ENCODE data around the gene RAP1GAP2. TPM values are rescaled to one million over a fixed set of nuclear protein-coding genes. Genes with fewer than 3 reads are reported as not detected.

The RAP1GAP2 gene
- polyA plus RNA-seq, 1 of the 3 experiments (the other 2 are of a cell fraction): 22.0 TPM

GRCh38 chr17:2903193-2903974 is 107.1 kb downstream of the RAP1GAP2 start:
- Histone ChIP-seq H3F3A (replicated peaks; ENCODE audit: insufficient read depth) (no peaks in the 10 kb centered on the region), H3K27ac (ENCODE audit: low read depth in 2 of 2, low read length in 1 of 2) (peak overlapping the region in 1 of 2 experiments; percentile 97; a peak in 2 of 4 replicates), H4K20me1 (ENCODE audit: insufficient read depth) (peaks cover 10% of the 10 kb centered on the region; the same call in 1 of the 2 replicates), H3K9me3 (no peaks in the 10 kb centered on the region), H3K27me3 (ENCODE audit: insufficient read depth) (no peaks in the 10 kb centered on the region), H3K4me2 (no peak overlapping the region), H3K9me2 (no peaks in the 10 kb centered on the region), H3K79me2 (ENCODE audit: insufficient read depth) (peaks cover 42% of the 10 kb centered on the region; the same call in 1 of the 2 replicates), H3K4me3 (ENCODE audit: low read depth in 2 of 2, low read length in 1 of 2) (no peak overlapping the region), H3K4me1 (ENCODE audit: control insufficient read depth in 1 of 2, insufficient read depth in 2 of 2, low read depth in 1 of 2, low read length in 1 of 2) (peaks cover 0 to 80% of the 10 kb centered on the region in 2 experiments; a peak in 1 of 4 replicates), H3K9ac (no peak overlapping the region), H3K36me3 (replicated peaks in 1 of 2; ENCODE audit: control insufficient read depth in 1 of 2, insufficient read depth in 2 of 2, low read length in 1 of 2) (no peaks in the 10 kb centered on the region), H2AFZ (ENCODE audit: low read depth) (no peak overlapping the region)
- CTCF ChIA-PET: interaction anchor here (0.8 to 17.6 kb wide), 8 partner anchors 19 to 56 kb away, joined by 3 to 177 read pairs (median 6); no protein-coding TSS in a partner anchor
- POLR2A ChIA-PET: interaction anchor here (0.6 to 6.3 kb wide), 6 partner anchors 11 to 54 kb away, joined by 3 to 69 read pairs (median 5); no protein-coding TSS in a partner anchor
- DNase-seq: no peak
- TF ChIP-seq NFIC (IDR thresholded peaks at IDR 0.05; ENCODE audit: borderline replicate concordance) (no peak), ZBTB33 (IDR thresholded peaks at IDR 0.05; ENCODE audit: borderline replicate concordance, low read depth) (no peak), EP300 (IDR thresholded peaks at IDR 0.05; ENCODE audit: borderline replicate concordance in 1 of 2, low read depth in 1 of 2, low read length in 1 of 2) (no peak), PBX3 (IDR thresholded peaks at IDR 0.05) (no peak), FOSL2 (IDR thresholded peaks at IDR 0.05; ENCODE audit: borderline replicate concordance, low read depth) (no peak), JUND (IDR thresholded peaks at IDR 0.05) (no peak), POLR2AphosphoS5 (IDR thresholded peaks at IDR 0.05; ENCODE audit: low read depth, low read length) (no peak), REST (IDR thresholded peaks at IDR 0.05; ENCODE audit: low read depth, low read length) (no peak), SIN3A (IDR thresholded peaks at IDR 0.05; ENCODE audit: borderline replicate concordance, low read depth, low read length) (no peak), RFX5 (IDR thresholded peaks at IDR 0.05; ENCODE audit: low read length) (no peak), FOXJ3 (CRISPR knock-in tag; IDR thresholded peaks at IDR 0.05) (no peak), TEAD4 (IDR thresholded peaks at IDR 0.05; ENCODE audit: borderline replicate concordance, insufficient read depth) (no peak)
- 96% methylated on average over 8 of the region's 8 CpGs for WGBS (ENCODE audit: low lambda C conversion rate)

Data from SK-N-SH (cell line).